GM12801 (cell line): ENCODE results near the gene BFSP2.

ENCODE experiments used
- CTCF ChIP-seq: IDR thresholded peaks from one replicate; pipeline ENCODE4 v1.5.1; 2011; ENCODE audit warnings: control low read depth; ENCODE audit not compliant: insufficient read length; ENCODE audit errors: extremely low read depth

BFSP2 gene

DNA sequence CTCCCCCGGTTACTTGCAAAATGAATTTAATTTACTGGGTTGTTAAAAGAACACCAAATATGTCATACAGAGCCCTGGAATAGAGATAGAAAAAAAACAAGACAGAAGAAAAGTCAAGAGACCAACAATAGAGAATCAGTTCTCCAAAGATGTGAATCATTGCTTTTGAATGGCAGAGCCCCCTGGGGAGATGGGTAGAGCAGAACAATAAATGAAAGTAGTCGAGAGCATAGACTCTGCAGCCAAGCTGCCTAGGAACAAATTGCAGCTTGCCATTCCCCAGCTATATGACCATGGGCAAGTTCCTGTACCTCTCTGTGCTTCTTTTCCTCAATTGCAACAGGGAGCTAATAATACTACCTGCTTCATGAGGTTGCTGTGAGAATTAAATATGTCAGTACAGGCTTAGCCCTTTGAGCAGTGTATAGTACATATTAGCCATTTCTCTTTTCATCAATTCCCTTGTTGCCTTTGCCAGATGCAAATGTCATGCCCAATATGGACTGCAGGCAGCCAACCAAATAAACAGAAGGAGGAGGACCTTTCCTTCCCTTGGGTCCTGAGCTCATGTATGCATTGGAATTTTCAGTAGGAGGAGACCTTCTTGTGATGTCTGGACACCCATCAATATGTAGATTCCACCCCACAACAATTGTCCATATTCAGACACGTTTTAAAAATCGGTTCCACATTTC is 25.0 kb upstream of the BFSP2 start:
- TF ChIP-seq CTCF, result no peak

- no peak for TF ChIP-seq CTCF
Measured at GRCh38 chr3:133375403-133375745, 24.5 kb upstream of the BFSP2 start.

- no peak for TF ChIP-seq CTCF
Measured at GRCh38 chr3:133376810-133377209, 23.0 kb upstream of the BFSP2 start.

DNA sequence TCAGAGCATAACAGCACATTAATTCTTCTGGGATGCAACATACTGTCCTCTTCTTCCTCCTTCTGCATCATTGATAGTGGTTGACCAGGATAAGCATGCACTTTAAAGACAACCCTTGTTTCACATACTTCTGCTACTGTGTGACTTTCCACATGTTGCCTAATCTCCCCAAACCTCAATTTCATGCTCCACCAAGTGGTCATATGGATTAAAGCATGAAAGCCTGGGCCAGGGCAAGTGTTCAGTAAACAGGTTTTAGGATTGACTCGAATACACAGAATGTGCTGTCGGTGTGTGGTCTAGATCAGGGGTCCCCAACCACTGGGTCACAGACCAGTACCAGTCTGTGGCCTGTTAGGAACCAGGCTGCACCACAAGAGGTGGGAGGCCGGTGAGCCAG is 22.5 kb upstream of the BFSP2 start:
- TF ChIP-seq CTCF, result no peak

DNA sequence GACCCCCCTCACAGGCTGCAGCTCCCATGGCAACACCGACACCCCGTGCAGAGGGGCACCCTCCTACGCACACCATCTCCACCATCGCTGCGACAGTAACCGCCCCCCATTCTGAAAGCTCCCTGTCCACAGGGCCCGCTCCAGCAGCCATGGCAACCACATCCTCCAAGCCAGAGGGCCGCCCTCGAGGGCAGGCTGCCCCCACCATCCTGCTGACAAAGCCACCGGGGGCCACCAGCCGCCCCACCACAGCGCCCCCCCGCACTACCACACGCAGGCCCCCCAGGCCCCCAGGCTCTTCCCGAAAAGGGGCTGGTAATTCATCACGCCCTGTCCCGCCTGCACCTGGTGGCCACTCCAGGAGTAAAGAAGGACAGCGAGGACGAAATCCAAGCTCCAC is 19.9 kb upstream of the BFSP2 start:
- no peak for TF ChIP-seq CTCF

DNA sequence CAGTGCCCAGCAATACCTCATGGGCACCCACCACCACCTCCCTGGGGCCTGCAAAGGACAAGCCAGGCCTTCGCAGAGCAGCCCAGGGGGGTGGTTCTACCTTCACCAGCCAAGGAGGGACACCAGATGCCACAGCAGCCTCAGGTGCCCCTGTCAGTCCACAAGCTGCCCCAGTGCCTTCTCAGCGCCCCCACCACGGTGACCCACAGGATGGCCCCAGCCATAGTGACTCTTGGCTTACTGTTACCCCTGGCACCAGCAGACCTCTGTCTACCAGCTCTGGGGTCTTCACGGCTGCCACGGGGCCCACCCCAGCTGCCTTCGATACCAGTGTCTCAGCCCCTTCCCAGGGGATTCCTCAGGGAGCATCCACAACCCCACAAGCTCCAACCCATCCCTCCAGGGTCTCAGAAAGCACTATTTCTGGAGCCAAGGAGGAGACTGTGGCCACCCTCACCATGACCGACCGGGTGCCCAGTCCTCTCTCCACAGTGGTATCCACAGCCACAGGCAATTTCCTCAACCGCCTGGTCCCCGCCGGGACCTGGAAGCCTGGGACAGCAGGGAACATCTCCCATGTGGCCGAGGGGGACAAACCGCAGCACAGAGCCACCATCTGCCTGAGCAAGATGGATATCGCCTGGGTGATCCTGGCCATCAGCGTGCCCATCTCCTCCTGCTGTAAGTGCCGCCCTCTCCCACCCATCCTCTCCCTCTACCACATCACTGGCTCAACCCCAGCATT is 19.2 kb upstream of the BFSP2 start:
- TF ChIP-seq CTCF, result no peak

DNA sequence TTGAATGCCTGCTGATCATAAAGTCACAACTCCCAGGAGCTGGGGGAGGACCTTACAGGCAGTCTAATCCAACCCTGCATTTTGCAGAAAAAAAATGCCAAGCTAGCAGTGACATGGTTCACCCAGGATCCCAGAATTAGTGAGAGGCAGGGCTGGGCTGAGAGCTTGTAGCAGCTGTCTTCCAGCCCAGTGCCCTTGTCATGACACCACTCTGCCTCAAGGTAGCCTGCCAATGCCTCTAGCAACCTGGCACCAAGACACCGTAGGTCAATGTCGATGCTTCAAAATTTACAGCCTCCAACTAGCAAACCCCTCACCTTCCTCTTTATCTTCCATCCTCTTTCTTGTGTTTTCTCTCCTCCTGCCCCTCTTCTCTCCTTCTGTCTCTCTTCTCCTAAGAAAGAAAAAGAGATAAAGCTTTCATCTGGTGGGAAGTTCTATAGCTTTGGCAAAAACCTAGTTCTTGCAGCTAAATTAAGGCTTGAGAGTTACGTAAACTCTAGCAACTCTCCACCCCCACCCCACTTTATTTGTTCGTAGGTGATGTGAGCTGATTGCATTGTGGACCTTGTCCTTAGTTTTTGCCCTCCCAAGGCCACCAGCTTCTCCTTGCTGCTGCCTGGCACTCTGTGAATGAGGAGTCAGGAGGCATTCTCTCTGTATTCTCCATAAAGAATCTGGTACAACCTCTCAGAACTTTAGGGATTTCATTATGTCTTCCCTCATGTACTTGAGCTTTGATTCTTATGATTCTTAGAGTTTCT is 18.3 kb upstream of the BFSP2 start:
- no peak for TF ChIP-seq CTCF
